B cell (primary cell): ENCODE measurements around the gene TWNK. TPM values are rescaled to one million over a fixed set of nuclear protein-coding genes. Genes with fewer than 3 reads are reported as not detected.

Experiments used
- ATAC-seq: fragments of 200-7000 bp; cut with Tn5 transposase; one replicate; pipeline ENCODE4 v1.10.0; 2021; ENCODE audit warnings: low read depth, mild to moderate bottlenecking, moderate number of reproducible peaks, moderate library complexity
- CTCF ChIA-PET: fragments of 350-600 bp; sonication (Branson Sonifier 250); formaldehyde crosslinking; loops from one replicate; lab custom pipeline; 2021; ENCODE audit warnings: antibody characterized with exemption, inconsistent platforms; lab: Charles Lee
- POLR2A ChIA-PET: fragments of 350-600 bp; sonication (Branson Sonifier 250); formaldehyde crosslinking; loops from one replicate; lab custom pipeline; 2021; ENCODE audit warnings: antibody characterized with exemption; lab: Charles Lee
- DNase-seq: peaks from one replicate; pipeline ENCODE4 v3.0.0; 2013
- H2AFZ ChIP-seq: 2 replicates; pipeline ENCODE4 v1.6.1; 2012; ENCODE audit warnings: mild to moderate bottlenecking, low read depth, low read length; ENCODE audit not compliant: insufficient read depth, poor library complexity, severe bottlenecking
- H3K27ac ChIP-seq, 2 donors: 1 replicate in 1 of 2; 2 replicates in 1 of 2; pipeline ENCODE4 v1.5.1; 2012 to 2013; ENCODE audit warnings: low read length in 2 of 2, mild to moderate bottlenecking in 2 of 2, moderate library complexity in 1 of 2
- H3K27me3 ChIP-seq, 4 experiments: fragments of 200-600 bp in 1 of 4; sonication (generic) in 1 of 4; replicated peaks in 1 of 4; 1 replicate in 2 of 4; 2 replicates in 2 of 4; pipeline versions ENCODE4 v1.6.1 to v1.7.0; 2013 to 2016; ENCODE audit warnings: low read length in 3 of 4, mild to moderate bottlenecking in 2 of 4, mixed read lengths in 1 of 4, moderate library complexity in 1 of 4; ENCODE audit not compliant: insufficient read depth in 4 of 4, control insufficient read depth in 3 of 4; ENCODE audit errors: control extremely low read depth in 1 of 4
- H3K36me3 ChIP-seq, 2 experiments: replicated peaks in 1 of 2; 1 replicate in 1 of 2; 2 replicates in 1 of 2; pipeline versions ENCODE4 v1.6.1 to v1.7.1; 2013; ENCODE audit warnings: low read length in 1 of 2; ENCODE audit not compliant: insufficient read depth in 2 of 2, control insufficient read depth in 1 of 2; ENCODE audit errors: control extremely low read depth in 1 of 2, extremely low read depth in 1 of 2
- H3K4me1 ChIP-seq, 2 donors: fragments of 200-600 bp in 1 of 2; sonication (generic) in 1 of 2; 1 replicate in 1 of 2; 2 replicates in 1 of 2; pipeline versions ENCODE4 v1.5.1 to v1.6.1; 2013 to 2017; ENCODE audit warnings: low read length in 2 of 2; ENCODE audit not compliant: control insufficient read depth in 2 of 2, insufficient read depth in 2 of 2
- H3K4me2 ChIP-seq: replicated peaks from 2 replicates; pipeline ENCODE3; 2012; ENCODE audit warnings: mild to moderate bottlenecking, low read depth, low read length; ENCODE audit not compliant: poor library complexity, severe bottlenecking
- H3K4me3 ChIP-seq, 5 experiments: fragments of 200-600 bp in 1 of 5; sonication (generic) in 1 of 5; 1 replicate in 3 of 5; 2 replicates in 2 of 5; pipeline versions ENCODE4 v1.5.1 to v1.7.0; 2011 to 2016; ENCODE audit warnings: low read length in 4 of 5, mild to moderate bottlenecking in 4 of 5, low read depth in 2 of 5, control low read depth in 1 of 5, moderate library complexity in 1 of 5; ENCODE audit not compliant: insufficient read depth in 1 of 5; ENCODE audit errors: control extremely low read depth in 1 of 5, extremely low read depth in 1 of 5
- H3K79me2 ChIP-seq: fragments of 200-600 bp; sonication (generic); one replicate; pipeline ENCODE4 v1.6.0; 2016; ENCODE audit warnings: low read length; ENCODE audit not compliant: control insufficient read depth, insufficient read depth
- H3K9ac ChIP-seq: fragments of 200-600 bp; sonication (generic); 2 replicates; pipeline ENCODE4 v1.6.1; 2017; ENCODE audit warnings: mild to moderate bottlenecking, low read length, moderate library complexity
- H3K9me3 ChIP-seq, 3 donors: one replicate each; pipeline versions ENCODE4 v1.6.1 to v1.7.1; 2013; ENCODE audit warnings: low read length in 2 of 3; ENCODE audit not compliant: control insufficient read depth in 2 of 3, insufficient read depth in 1 of 3; ENCODE audit errors: control extremely low read depth in 1 of 3
- H4K20me1 ChIP-seq: 2 replicates; pipeline ENCODE4 v1.6.0; 2012; ENCODE audit warnings: mild to moderate bottlenecking, low read length; ENCODE audit not compliant: insufficient read depth, control insufficient read depth, poor library complexity, severe bottlenecking
- H3K27ac Mint-ChIP-seq: one replicate; pipeline ENCODE4 v1.8.0; 2021; ENCODE audit warnings: mixed read lengths
- H3K27me3 Mint-ChIP-seq: one replicate; pipeline ENCODE4 v1.8.0; 2021; ENCODE audit warnings: mixed read lengths
- H3K4me1 Mint-ChIP-seq: one replicate; pipeline ENCODE4 v1.8.0; 2021; ENCODE audit warnings: mixed read lengths
- H3K4me3 Mint-ChIP-seq: one replicate; pipeline ENCODE4 v1.8.0; 2021; ENCODE audit warnings: mixed read lengths
- H3K9me3 Mint-ChIP-seq: one replicate; pipeline ENCODE4 v1.8.0; 2022; ENCODE audit warnings: mixed read lengths; ENCODE audit not compliant: insufficient read depth
- EZH2 ChIP-seq: IDR thresholded peaks from 2 replicates; pipeline ENCODE4 v1.6.1; 2012; ENCODE audit warnings: borderline replicate concordance, low read depth, mild to moderate bottlenecking, moderate library complexity, low read length; ENCODE audit not compliant: insufficient read depth, poor library complexity, severe bottlenecking
- WGBS: methylation state at CpG from one replicate; pipeline ENCODE4 v1.1.5; 2013; ENCODE audit warnings: missing lambda C conversion rate; ENCODE audit not compliant: insufficient coverage; 5-methylcytosine and 5-hydroxymethylcytosine counted together
- intact Hi-C: fragments of 100-400 bp; cut with micrococcal nuclease; formaldehyde crosslinking; loops from one replicate; pipeline ENCODE4 v1.10.0; 2022
- polyA plus RNA-seq: library from polyadenylated mRNA; depleted of rRNA; stranded (reverse); fragments of >200 nt; gene quantifications from 2 replicates; pipeline ENCODE4 v1.2.3, GENCODE V29; 2012
- total RNA-seq, 2 donors: library from RNA; stranded (reverse); fragments of 120-200 nt in 1 of 2; gene quantifications; 1 replicate in 1 of 2; 2 replicates in 1 of 2; pipeline versions ENCODE4 v1.2.3 to v1.2.4, GENCODE V29; 2013 to 2022
- TF ChIP-seq, protein P1 (sequence below): fragments of 200-600 bp; IDR thresholded peaks from one replicate; pipeline ENCODE4 v1.8.0; 2022; ENCODE audit warnings: antibody characterized with exemption, mild to moderate bottlenecking

TWNK gene
- total and polyA plus RNA-seq, 2 donors (not counting 1 experiment from before 2014, with no cell fraction given): 7.2 to 11.8 TPM

DNA sequence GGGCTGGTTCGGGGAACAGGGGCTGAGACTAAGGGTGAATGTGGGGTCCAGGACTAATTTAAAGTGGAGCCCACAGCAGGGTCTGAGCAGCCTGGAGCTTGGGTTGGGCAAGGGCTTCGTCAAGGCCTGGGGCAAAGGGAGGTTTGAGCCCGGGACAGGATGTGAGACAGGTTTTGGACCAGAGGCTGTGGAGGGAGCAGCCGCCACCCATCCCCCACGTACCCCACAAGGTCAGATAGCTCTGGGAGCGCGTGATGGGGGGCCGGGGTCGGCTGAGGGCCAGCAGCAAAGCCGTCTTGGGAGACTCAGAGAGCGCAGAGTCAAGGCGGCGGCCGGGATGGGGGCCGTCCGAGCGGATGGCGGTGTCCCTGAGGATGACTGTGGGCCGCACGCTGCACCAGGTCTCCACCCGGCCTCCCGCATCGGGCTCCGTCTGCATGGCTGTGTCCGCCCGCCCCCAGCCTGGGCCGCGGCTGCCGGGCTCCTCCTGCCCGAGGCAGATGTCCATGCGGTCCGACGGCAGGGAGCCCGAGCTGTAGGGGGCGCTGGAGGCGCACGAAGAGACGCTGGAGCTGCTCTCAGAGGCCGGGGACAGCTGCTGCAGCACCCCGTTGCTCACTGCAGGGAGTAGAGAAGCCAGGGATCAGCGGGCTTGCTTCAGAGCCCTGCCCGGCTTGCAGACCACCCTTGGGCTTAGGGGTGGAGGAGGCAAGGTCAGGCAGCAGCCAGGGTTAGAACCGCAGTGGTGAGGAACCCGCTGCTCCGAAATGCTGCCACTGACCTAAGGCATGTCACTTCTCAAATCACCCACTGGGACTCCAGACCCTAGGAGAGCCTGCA is 31.5 kb downstream of the TWNK start:
- peak overlapping the region; percentile 60 for H2AFZ ChIP-seq
- WGBS: 26% methylated on average over 41 of the region's 45 CpGs
- Mint-ChIP-seq H3K27ac (no peak overlapping the region), H3K27me3 (peaks cover 38% of the 10 kb centered on the region), H3K4me3 (peak overlapping the region; percentile 38), H3K9me3 (no peaks in the 10 kb centered on the region), H3K4me1 (peaks cover 16% of the 10 kb centered on the region)
- H3K4me1 ChIP-seq: peaks cover 16 to 22% of the 10 kb centered on the region in 2 donors
- intact Hi-C loops: no loop called here
- peak; percentile 46 for ATAC-seq
- CTCF ChIA-PET: interaction anchor here (0.7 to 7.0 kb wide), 14 partner anchors 8 to 79 kb away, joined by 3 to 57 read pairs (median 6); partner anchors contain the start of genes LZTS2, PDZD7 and SFXN3
- TF ChIP-seq EZH2: no peak
- TF ChIP-seq, protein P1, sequence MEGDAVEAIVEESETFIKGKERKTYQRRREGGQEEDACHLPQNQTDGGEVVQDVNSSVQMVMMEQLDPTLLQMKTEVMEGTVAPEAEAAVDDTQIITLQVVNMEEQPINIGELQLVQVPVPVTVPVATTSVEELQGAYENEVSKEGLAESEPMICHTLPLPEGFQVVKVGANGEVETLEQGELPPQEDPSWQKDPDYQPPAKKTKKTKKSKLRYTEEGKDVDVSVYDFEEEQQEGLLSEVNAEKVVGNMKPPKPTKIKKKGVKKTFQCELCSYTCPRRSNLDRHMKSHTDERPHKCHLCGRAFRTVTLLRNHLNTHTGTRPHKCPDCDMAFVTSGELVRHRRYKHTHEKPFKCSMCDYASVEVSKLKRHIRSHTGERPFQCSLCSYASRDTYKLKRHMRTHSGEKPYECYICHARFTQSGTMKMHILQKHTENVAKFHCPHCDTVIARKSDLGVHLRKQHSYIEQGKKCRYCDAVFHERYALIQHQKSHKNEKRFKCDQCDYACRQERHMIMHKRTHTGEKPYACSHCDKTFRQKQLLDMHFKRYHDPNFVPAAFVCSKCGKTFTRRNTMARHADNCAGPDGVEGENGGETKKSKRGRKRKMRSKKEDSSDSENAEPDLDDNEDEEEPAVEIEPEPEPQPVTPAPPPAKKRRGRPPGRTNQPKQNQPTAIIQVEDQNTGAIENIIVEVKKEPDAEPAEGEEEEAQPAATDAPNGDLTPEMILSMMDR: peak; percentile 69
- peak overlapping the region in 1 of 5 experiments; percentile 23 for H3K4me3 ChIP-seq
- no peaks in the 10 kb centered on the region for H4K20me1 ChIP-seq
- H3K4me2 ChIP-seq: peak overlapping the region; percentile 65
- no peaks in the 10 kb centered on the region for H3K36me3 ChIP-seq
- POLR2A ChIA-PET: interaction anchor here (0.9 to 1.8 kb wide), 3 partner anchors 12 to 20 kb away, joined by 4 to 9 read pairs (median 4); partner anchors contain the start of genes LZTS2, PDZD7 and SFXN3
- peak; percentile 67 for DNase-seq
- H3K9me3 ChIP-seq: no peaks in the 10 kb centered on the region
- no peak overlapping the region for H3K27ac ChIP-seq
- H3K27me3 ChIP-seq: peaks cover 0 to 46% (median 24%) of the 10 kb centered on the region in 4 experiments
- peak overlapping the region; percentile 3 for H3K9ac ChIP-seq
- H3K79me2 ChIP-seq: no peaks in the 10 kb centered on the region

DNA sequence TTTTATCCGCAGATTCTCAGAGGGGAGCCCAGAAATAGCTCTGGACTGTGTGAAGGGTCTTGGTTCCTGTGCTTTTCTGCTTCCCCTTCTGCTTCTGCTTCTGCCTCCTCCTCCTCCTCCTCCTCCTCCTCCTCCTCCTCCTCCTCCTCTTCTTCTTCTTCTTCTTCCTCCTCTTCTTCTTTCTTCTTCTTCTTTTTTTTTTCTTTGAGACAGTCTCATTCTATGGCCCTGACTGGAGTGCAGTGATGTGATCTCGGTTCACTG is 32.0 kb downstream of the TWNK start:
- peaks cover 14% of the 10 kb centered on the region for H3K4me1 Mint-ChIP-seq
- Histone ChIP-seq H3K4me3 (no peak overlapping the region), H3K4me1 (peaks cover 16 to 19% of the 10 kb centered on the region in 2 donors), H3K79me2 (no peaks in the 10 kb centered on the region), H3K4me2 (peak overlapping the region; percentile 65), H4K20me1 (no peaks in the 10 kb centered on the region), H3K36me3 (no peaks in the 10 kb centered on the region), H3K27me3 (peaks cover 0 to 45% (median 24%) of the 10 kb centered on the region in 4 experiments), H3K27ac (no peak overlapping the region), H3K9me3 (no peaks in the 10 kb centered on the region), H3K9ac (no peak overlapping the region), H2AFZ (peak overlapping the region; percentile 60)
- H3K4me3 Mint-ChIP-seq: peak overlapping the region; percentile 14
- no peaks in the 10 kb centered on the region for H3K9me3 Mint-ChIP-seq
- no peak for TF ChIP-seq EZH2
- TF ChIP-seq, protein P1: no peak
- peaks cover 34% of the 10 kb centered on the region for H3K27me3 Mint-ChIP-seq
- CTCF ChIA-PET: interaction anchor here (0.7 to 7.0 kb wide), 13 partner anchors 8 to 53 kb away, joined by 3 to 57 read pairs (median 6); partner anchors contain the start of genes LZTS2, PDZD7 and SFXN3
- ATAC-seq (no peak), DNase-seq (no peak)
- intact Hi-C loops: no loop called here
- POLR2A ChIA-PET: interaction anchor here (0.6 to 1.2 kb wide), 3 partner anchors 12 to 47 kb away, joined by 4 read pairs; partner anchors contain the start of genes PDZD7 and SFXN3
- WGBS: 33% methylated on average over 1 of the region's 2 CpGs
- no peak overlapping the region for H3K27ac Mint-ChIP-seq
